ENCODE results near the gene TKTL1.
"Not testable (repeated sequence)": the region's sequence is repeated elsewhere in the genome, so short reads cannot be mapped to it uniquely, and the experiment has no call there.

TKTL1 gene

GRCh38 chrX:154309041-154309775 is 13.6 kb downstream of the TKTL1 start:
- no peak for DNase-seq

- no peak for DNase-seq
Observed at GRCh38 chrX:154310616-154311536, 15.3 kb downstream of the TKTL1 start.

- DNase-seq: no peak
Observed at GRCh38 chrX:154312116-154312515, 16.5 kb downstream of the TKTL1 start.

- DNase-seq: no peak
Observed at GRCh38 chrX:154313147-154313546, 17.6 kb downstream of the TKTL1 start.

GRCh38 chrX:154315416-154315815 is 19.8 kb downstream of the TKTL1 start:
- DNase-seq: no peak

GRCh38 chrX:154317391-154317995 is 21.9 kb downstream of the TKTL1 start:
- peak; percentile 32 for DNase-seq

GRCh38 chrX:154320406-154320805 is 24.8 kb downstream of the TKTL1 start:
- DNase-seq: no peak

- DNase-seq: no peak
Observed at GRCh38 chrX:154321152-154321551, 25.6 kb downstream of the TKTL1 start.

GRCh38 chrX:154321594-154321993 is 26.0 kb downstream of the TKTL1 start:
- DNase-seq: peak; percentile 28

GRCh38 chrX:154322890-154323289 is 27.3 kb downstream of the TKTL1 start:
- no peak for DNase-seq

GRCh38 chrX:154323537-154323936 is 27.9 kb downstream of the TKTL1 start:
- no peak for DNase-seq

GRCh38 chrX:154325541-154325940 is 29.9 kb downstream of the TKTL1 start:
- DNase-seq: peak; percentile 36

GRCh38 chrX:154327038-154327820 is 31.6 kb downstream of the TKTL1 start:
- peak; percentile 68 for DNase-seq

GRCh38 chrX:154328646-154329045 is 33.1 kb downstream of the TKTL1 start:
- DNase-seq: no peak

- DNase-seq: peak; percentile 5
Observed at GRCh38 chrX:154329294-154329693, 33.7 kb downstream of the TKTL1 start.

- DNase-seq: no peak
Observed at GRCh38 chrX:154332561-154332960, 37.0 kb downstream of the TKTL1 start.

- no peak for DNase-seq
Observed at GRCh38 chrX:154333116-154333515, 37.5 kb downstream of the TKTL1 start.

GRCh38 chrX:154333837-154334271 is 38.3 kb downstream of the TKTL1 start:
- no peak for DNase-seq

- DNase-seq: peak; percentile 13
Observed at GRCh38 chrX:154334496-154334895, 38.9 kb downstream of the TKTL1 start.

GRCh38 chrX:154341399-154342298 is 46.1 kb downstream of the TKTL1 start:
- DNase-seq: not testable (repeated sequence)

GRCh38 chrX:154343063-154343462 is 47.5 kb downstream of the TKTL1 start:
- DNase-seq: not testable (repeated sequence)

All from fibroblast of skin of scalp (primary cell).